ENCODE measurements around the gene THRB.

Gene THRB

GRCh38 chr3:24139463-24140412 is 354.9 kb downstream of the THRB start:
- no peak overlapping the region for H3K4me3 ChIP-seq (ENCODE audit: low read depth, low read length)

GRCh38 chr3:24138876-24139256 is 355.8 kb downstream of the THRB start:
- Histone ChIP-seq H3K36me3 (no peaks in the 10 kb centered on the region), H3K9me3 (no peaks in the 10 kb centered on the region), H3K4me3 (ENCODE audit: low read depth, low read length) (no peak overlapping the region), H3K4me1 (no peaks in the 10 kb centered on the region), H3K27me3 (no peaks in the 10 kb centered on the region)
- DNase-seq, result no peak
- TF ChIP-seq, protein P1, sequence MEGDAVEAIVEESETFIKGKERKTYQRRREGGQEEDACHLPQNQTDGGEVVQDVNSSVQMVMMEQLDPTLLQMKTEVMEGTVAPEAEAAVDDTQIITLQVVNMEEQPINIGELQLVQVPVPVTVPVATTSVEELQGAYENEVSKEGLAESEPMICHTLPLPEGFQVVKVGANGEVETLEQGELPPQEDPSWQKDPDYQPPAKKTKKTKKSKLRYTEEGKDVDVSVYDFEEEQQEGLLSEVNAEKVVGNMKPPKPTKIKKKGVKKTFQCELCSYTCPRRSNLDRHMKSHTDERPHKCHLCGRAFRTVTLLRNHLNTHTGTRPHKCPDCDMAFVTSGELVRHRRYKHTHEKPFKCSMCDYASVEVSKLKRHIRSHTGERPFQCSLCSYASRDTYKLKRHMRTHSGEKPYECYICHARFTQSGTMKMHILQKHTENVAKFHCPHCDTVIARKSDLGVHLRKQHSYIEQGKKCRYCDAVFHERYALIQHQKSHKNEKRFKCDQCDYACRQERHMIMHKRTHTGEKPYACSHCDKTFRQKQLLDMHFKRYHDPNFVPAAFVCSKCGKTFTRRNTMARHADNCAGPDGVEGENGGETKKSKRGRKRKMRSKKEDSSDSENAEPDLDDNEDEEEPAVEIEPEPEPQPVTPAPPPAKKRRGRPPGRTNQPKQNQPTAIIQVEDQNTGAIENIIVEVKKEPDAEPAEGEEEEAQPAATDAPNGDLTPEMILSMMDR (IDR thresholded peaks at IDR 0.05; ENCODE audit: low read depth, low read length), result no peak

More at GRCh38 chr3:24139463-24140412, 354.9 kb downstream of the THRB start:
- Histone ChIP-seq H3K4me1 (no peaks in the 10 kb centered on the region), H3K27me3 (no peaks in the 10 kb centered on the region), H3K9me3 (no peaks in the 10 kb centered on the region), H3K36me3 (no peaks in the 10 kb centered on the region)
- no peak for DNase-seq
- TF ChIP-seq, protein P1 (IDR thresholded peaks at IDR 0.05; ENCODE audit: low read depth, low read length), result no peak

DNA sequence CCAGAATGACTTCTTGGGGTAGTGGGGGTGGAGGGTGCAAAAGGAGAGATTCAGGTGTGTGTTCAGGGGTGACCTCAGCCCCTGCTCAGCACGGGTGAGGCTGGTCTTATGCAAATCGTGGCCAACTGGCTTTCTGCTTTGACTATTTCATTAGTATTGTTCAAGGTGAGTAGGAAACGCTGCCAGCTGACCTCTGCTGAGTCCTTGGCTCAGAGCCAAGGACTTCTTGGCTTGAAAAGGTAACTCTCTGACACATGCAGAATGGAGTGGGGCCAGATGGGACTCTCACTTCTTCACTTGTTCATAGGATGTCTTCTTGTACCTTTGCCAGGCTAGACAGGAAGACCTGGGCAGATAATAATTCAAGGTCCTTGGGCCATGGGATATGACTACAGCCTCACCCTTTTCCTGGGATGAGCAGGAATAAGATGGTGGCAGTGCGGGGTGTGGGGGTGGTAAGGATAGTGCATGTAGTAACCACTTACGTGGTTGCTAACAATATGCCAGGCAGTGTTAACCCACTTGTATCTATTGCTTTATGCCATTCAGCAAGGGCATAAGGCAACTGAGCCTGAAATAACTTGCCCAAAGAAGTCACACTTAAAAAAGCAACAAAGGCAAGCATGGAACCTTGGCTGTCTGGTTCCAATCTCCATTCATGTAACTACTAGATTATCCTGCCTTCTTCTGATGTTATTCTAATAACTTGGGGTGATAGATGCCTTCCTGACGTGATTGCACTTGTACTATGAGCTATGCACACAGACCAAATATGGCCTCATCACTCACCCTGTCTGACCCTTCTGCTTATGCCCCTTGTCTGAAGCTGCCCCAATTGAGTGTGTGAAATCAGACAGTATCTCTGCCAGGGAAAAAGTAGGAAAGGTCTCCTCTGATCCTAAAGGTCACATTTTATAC is 356.4 kb downstream of the THRB start:
- no peaks in the 10 kb centered on the region for H3K4me1 ChIP-seq
- TF ChIP-seq, protein P1 (IDR thresholded peaks at IDR 0.05; ENCODE audit: low read depth, low read length), result no peak
- DNase-seq, result no peak
- H3K9me3 ChIP-seq, result no peaks in the 10 kb centered on the region
- no peaks in the 10 kb centered on the region for H3K27me3 ChIP-seq
- no peak overlapping the region for H3K4me3 ChIP-seq (ENCODE audit: low read depth, low read length)
- H3K36me3 ChIP-seq, result no peaks in the 10 kb centered on the region

DNA sequence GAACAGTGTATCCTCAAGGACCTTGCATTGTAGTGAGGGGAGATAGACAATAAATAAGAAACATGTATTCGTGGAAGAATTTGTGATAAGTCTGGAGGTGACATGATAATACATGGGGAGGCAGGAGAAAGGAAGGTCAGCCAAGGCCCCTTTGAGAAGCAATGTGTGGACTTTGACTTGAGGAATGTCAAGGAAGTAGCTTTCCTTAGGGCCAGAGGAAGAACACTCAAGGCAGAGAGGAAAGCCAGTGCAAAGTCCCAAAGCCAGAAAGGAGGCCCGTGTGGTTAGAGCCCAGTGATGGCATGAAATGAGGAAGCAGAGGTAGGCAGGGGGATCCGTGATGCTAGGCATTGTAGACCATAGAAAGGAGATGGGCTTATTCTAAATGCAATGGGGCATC is 357.3 kb downstream of the THRB start:
- Histone ChIP-seq H3K4me1 (no peaks in the 10 kb centered on the region), H3K4me3 (ENCODE audit: low read depth, low read length) (no peak overlapping the region), H3K36me3 (no peaks in the 10 kb centered on the region), H3K9me3 (no peaks in the 10 kb centered on the region), H3K27me3 (no peaks in the 10 kb centered on the region)
- DNase-seq, result no peak
- TF ChIP-seq, protein P1 (IDR thresholded peaks at IDR 0.05; ENCODE audit: low read depth, low read length), result no peak

- TF ChIP-seq, protein P1 (IDR thresholded peaks at IDR 0.05; ENCODE audit: low read depth, low read length), result no peak
- no peak for DNase-seq
- H3K4me3 ChIP-seq (ENCODE audit: low read depth, low read length), result no peak overlapping the region
- H3K36me3 ChIP-seq, result no peaks in the 10 kb centered on the region
- H3K4me1 ChIP-seq, result no peaks in the 10 kb centered on the region
- H3K9me3 ChIP-seq, result no peaks in the 10 kb centered on the region
- H3K27me3 ChIP-seq, result no peaks in the 10 kb centered on the region
These were observed 357.9 kb downstream of the THRB start for GRCh38 chr3:24136624-24137310.

Data from BE2C (cell line).